Activated gamma-delta T cell (primary cell): Measurements from ENCODE around the gene APCDD1L.
"Not testable (repeated sequence)": the region's sequence is repeated elsewhere in the genome, so short reads cannot be mapped to it uniquely, and the experiment has no call there.

Experiments
- DNase-seq: peaks from one replicate; lab custom pipeline; 2025; lab: John Stamatoyannopoulos, UW

APCDD1L gene

DNA sequence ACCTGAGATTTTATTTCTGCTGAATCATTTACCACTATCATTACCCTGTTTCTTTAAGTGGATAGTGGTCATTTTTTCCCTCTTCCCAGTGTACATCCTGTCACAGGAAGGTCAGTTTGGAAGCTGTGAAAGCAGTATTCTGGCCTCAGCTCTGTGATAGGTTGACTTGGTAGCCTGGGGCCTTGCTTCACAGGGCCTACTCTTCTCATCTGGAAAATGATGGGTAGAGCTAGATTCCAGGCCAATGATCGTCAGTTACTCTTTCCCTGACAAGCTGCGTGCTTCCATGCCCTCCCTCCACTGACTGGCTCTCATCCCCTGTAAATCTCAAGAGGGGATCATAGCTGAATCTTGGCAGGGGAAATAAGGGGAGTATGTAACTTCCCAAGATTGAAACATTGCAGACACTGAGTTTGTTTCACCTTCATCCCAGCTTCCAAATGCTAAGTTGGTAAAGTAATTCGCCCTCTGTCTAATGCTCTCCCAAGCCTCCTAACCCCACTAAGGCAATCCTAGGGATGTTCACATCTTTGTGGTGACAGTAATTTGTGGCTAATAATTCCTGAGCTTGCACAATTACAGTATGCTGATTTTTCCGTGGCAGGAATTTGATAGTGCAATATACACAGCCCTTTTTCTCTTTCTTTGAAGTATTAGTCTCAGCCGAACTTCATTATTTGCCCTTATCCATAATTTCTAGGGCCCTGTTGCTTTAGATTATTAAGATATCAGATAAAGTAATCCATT, 75.0 kb downstream of the APCDD1L start:
- DNase-seq, result no peak

GRCh38 chr20:58438970-58439808, 76.0 kb downstream of the APCDD1L start:
- no peak for DNase-seq

DNA sequence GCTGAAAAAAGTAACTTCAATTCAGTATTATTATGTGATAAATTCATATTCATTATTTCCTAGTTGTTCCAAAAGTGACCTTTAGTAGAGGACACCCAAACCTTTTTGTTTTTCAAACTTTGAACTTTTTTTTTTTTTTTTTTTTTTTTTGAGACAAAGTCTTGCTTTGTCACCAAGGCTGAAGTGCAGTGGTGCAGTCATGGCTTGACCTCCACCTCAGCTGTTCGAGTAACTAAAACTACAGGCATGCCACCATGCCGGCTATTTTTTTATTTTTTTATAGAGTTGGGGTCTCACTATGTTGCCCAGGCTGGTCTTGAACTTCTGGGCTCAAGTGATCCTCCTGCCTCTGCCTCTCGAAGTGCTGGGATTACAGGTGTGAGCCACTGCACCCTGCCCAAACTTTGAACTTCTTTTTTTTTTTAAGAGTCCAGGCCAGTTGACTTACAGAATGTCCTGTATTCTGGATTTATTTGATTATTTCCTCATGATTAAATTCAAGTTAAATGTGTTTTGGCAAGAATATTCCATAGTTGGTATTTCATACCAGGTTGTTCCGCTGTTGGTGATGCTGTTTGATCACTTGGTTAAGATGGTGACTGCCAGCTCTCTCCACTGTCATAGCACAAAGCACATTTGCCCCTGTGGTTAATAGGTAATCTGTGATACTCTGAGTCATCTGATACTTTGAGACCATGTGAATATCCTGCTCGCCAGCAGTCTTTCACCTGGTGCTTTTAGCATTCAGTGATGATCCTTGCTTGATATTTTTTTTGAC, 78.1 kb downstream of the APCDD1L start:
- no peak for DNase-seq

DNA sequence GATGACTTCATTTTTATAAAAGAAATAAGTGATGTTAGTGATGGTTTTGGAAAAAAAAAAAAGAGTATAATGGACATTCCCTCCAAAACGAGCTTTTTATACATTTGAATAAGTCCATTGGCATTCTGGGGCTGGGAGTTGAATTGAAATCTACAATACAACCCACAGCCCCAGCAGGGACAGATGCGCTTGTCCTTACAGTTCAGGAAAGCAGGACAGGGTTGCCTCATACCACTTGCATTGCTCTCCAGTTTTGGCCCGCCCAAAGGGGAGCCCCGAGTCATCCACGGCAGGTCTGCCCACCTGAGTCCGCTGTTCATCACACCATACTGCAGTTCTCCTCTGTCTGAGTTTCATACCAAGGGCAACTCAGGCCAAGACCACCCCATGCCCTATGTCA, 80.0 kb downstream of the APCDD1L start:
- no peak for DNase-seq

DNA sequence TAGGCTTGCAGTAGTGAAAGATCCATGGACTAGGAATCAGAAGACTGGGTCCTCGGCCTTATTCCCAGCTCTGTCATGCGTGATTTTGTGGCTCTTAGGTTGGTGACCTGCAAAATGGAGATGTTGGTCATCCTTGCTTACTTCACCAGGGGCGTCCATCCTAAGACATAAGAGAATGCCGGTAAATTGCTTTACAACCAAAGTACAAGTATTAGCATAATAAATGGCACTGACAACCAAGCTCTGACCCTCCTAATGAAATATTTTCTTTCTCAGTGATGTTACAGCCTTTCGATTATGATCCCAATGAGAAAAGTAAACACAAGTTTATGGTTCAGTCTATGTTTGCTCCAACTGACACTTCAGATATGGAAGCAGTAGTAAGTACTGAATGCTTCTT, 80.9 kb downstream of the APCDD1L start:
- DNase-seq, result no peak

DNA sequence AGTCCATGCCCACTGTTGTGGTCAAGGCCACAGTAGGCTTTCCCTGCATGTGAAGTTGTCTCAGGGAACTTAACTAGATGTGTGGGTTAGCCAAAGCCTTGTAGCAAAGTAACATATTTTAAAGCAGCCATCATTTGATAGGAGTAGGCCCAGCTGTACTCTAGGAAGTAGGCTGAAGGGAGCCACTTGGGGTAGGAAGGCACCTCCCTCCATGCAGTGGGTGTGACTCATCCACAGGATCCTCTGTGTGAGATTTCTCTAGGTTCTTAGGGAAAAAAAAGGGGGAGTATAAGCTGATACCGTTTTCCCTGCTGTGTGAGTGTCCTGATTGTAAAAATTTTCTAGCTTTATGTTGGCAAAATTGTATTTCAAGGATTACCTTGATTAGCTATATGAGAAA, 81.4 kb downstream of the APCDD1L start:
- DNase-seq, result no peak

DNA sequence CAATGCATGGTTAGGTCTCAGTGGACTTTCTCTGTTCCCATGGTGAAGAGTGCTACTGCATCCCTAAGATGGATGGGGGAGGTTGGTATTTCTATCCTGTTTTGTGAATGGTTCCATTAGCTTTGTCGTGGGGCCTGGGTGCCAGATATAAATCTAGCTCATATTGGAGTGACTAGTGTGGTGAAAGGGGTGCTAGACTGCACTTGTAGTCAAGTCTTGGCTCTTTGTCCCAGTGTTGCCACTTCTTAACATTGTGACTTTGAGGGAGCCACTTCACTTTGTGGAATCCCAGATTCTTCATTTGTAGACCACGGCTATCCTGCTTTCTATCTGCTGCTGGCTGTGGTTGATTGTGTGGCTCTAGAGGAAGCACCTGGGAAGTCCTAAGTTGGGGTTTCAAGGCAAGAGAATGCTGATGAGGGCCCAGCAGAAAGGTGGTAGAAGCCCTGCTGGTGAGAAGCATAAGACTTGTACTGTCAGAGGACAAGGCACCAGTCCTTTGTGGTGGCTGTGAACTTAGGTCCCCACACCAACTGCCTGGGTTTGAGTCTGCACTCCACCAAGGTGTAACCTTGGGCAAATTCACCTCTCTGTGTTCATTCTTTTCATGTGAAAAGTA, 82.1 kb downstream of the APCDD1L start:
- no peak for DNase-seq

DNA sequence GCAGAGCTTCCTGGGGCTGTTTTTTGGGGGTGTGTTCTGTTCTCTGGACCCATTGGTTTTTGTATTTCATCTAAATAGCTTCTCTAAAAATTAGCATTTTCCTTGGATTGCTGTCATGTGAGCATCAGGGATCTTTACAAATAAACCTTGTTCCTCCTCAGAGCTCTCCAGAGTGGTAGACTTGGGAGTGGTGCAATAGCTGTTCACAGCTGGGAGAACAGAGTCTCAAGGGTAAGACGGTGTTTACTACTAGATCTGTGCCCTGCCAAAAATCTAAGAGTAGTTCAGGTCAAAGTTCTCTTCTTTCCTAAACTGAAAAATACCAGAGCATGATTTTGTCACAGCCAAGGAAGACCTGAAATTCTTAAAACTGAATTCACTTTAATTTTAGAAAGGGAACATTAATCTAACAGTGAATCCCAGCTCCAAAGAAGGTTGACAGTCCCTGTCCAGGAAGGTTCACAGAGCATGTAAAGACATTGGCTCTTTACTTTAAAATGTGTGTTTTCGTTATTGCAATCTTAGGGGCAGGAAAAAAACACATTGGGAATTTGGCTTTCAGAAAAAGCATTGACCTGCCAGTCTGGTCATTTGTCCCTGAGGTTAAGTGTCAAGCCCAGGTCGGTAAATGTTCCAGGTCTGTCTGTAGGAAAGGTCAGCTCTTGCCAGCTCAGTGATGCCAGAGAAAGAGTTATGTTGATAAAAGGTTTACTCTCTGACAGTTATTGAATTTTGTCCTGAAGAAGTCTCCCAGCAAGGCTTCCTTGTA, 82.8 kb downstream of the APCDD1L start:
- no peak for DNase-seq

- DNase-seq, result no peak
These were observed 84.1 kb downstream of the APCDD1L start for GRCh38 chr20:58431134-58431533.

DNA sequence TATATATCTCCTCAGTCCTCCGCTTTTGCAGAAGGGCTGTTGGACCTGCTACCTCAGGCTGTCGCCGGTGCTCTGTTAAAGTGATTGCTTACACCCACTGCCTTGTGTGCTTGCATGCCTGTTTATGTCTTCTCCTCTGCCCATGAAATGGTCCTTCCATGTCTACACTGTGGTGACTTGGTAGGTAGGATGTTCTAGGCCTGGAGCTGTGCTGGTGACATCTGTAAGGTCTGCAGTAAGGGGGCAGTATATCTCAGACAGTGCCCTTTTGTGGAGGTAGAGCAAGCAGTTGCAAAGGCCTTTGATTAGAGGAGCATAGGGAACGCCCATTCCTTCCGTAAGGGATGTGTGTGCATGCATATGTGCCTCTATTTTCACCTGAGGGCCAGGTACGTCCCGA, 85.9 kb downstream of the APCDD1L start:
- DNase-seq, result no peak

- no peak for DNase-seq
These were observed 86.8 kb downstream of the APCDD1L start for GRCh38 chr20:58428364-58428763.

DNA sequence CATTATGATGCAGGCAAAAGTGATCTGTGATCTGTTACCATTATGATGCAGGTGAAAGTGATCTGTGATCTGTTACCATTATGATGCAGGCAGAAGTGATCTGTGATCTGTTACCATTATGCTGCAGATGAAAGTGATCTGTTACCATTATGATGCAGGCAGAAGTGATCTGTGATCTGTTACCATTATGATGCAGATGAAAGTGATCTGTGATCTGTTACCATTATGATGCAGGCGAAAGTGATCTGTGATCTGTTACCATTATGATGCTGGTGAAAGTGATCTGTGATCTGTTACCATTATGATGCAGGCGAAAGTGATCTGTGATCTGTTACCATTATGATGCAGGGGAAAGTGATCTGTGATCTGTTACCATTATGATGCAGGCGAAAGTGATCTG, 87.6 kb downstream of the APCDD1L start:
- DNase-seq, result not testable (repeated sequence)

DNA sequence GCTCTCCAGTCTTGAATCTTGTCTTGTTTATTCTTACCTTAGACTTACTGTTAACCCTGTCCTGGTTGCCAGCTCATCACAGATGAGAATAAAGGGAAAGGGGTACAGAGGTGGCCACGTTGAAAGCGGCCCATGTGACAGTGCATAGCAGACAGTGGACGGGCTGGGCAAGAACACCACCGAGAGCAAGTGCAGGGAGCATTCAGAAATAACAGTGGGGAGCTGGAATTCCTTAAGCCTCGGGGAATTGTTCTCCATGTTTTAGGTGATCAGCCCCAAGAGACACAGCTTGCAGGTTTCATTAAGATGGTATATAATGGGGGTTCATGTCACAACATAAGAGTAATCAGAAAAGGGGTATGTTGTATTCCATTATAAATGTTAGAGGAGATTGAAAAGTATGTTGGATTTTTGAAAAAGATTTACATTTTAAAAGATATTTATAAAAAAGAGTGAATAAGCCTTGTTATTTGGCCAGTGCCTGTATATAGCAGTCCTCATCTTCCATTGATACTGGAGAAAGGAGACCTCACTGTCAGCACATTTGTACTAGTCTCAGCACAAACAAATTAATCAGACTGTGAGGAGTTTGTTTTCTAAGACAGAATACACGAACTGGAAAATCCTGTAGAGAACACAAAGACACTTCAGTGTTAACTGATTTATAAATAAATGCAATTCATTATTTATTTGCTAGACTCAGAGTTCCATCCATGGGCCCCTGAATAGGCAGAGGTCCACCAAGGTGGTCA, 90.8 kb downstream of the APCDD1L start:
- DNase-seq, result no peak

GRCh38 chr20:58421497-58421850, 93.7 kb downstream of the APCDD1L start:
- DNase-seq, result no peak

- DNase-seq, result no peak
These were observed 94.3 kb downstream of the APCDD1L start for GRCh38 chr20:58420798-58421496.

DNA sequence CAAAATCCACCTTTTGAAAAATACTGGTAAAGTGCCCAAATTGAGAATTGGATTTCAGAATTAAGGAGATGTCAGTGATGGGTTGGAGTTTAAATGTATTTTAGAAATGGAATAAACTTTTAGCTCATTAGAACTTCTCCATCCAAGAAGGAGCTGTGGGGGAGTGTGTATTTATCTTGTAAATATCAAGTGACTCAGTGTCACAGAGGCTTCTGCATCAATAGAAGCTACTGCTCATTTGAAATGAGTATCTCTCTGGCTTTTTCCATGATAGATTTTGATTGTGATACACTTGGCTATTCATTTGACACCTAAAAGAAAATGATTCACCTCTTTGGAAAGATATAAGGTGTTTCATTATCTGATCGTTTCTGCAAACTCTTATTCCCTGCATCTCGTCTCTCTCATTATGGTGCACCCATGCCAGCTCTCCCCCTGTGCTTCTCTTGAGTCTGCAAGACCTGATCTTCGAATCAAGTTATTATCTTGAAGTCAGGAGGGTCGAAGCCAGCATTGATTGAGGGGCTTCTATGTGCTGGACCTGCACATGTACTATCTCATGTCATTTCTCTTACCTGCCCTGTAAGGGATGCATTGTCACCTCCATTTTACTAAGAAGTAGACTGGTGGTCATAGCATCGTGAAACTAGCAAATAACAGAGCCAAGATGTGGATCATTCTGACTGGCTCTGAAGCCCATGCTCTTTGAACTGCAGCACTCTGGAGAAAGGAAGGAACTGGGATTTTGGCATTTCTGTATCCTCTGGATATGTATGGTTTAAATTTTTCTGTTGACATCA, 96.0 kb downstream of the APCDD1L start:
- no peak for DNase-seq

DNA sequence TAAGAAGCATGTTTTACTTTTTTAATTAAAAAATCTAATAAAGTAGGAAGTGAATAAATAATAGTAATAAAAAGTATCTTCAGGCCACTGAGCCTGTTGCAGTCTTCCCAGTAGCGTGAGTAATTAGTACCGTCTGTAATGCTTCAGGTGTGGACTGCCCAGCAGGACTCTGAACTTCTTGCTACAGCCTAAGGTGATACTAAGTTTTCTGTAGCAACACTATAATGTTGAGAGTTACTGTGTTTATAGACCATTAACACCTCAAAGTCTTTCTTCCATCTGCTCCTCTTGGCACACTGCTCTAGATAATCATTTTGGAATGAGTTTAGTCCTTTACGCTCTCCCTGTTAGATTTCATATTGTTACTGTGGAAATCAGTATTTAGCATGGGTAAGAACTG, 97.8 kb downstream of the APCDD1L start:
- DNase-seq, result no peak

GRCh38 chr20:58416835-58417234, 98.4 kb downstream of the APCDD1L start:
- DNase-seq, result no peak

- DNase-seq, result no peak
These were observed 99.1 kb downstream of the APCDD1L start for GRCh38 chr20:58416057-58416456.
